Upper lobe of right lung (tissue), 1 donor: Measurements from ENCODE around the gene RHOT2. TPM values are rescaled to one million over a fixed set of nuclear protein-coding genes. Genes with fewer than 3 reads are reported as not detected.

Experiments used
- ATAC-seq: fragments of 200-7000 bp; cut with Tn5 transposase; one replicate; pipeline ENCODE4 v1.9.1; 2020; ENCODE audit warnings: mild to moderate bottlenecking, moderate library complexity
- DNase-seq: peaks from one replicate; pipeline ENCODE4 v3.0.0-alpha.2; 2020
- H3K27ac ChIP-seq: fragments of 200-600 bp; one replicate; pipeline ENCODE4 v1.8.0; 2022
- H3K27me3 ChIP-seq: fragments of 200-600 bp; one replicate; pipeline ENCODE4 v1.8.0; 2022; ENCODE audit warnings: mild to moderate bottlenecking
- H3K36me3 ChIP-seq: fragments of 200-600 bp; one replicate; pipeline ENCODE4 v1.8.0; 2022
- H3K4me1 ChIP-seq: fragments of 200-600 bp; one replicate; pipeline ENCODE4 v1.8.0; 2022
- H3K4me3 ChIP-seq: fragments of 200-600 bp; one replicate; pipeline ENCODE4 v1.8.0; 2022; ENCODE audit warnings: mild to moderate bottlenecking
- H3K9me3 ChIP-seq: fragments of 200-600 bp; one replicate; pipeline ENCODE4 v1.8.0; 2022
- intact Hi-C: fragments of 100-400 bp; cut with DNase I; formaldehyde crosslinking; loops from one replicate; pipeline ENCODE4 v1.11.0; 2022
- total RNA-seq: library from RNA; stranded (reverse); fragmentation: NEBNext Ultra II Directional; extraction: Animal tissue kit (Norgen Biotek cat#: 25700); gene quantifications from one replicate; pipeline ENCODE4 v1.2.1, GENCODE V29; 2021
- TF ChIP-seq, protein P1 (sequence below): fragments of 200-600 bp; IDR thresholded peaks from one replicate; pipeline ENCODE4 v1.8.0; 2022; ENCODE audit warnings: antibody characterized with exemption
- donor health status: DM: no; HTN: yes; CAD: no; lungs with severe emphysema.

The RHOT2 gene
- total RNA-seq, 1 donor from 2014 or later: 92.5 TPM

DNA sequence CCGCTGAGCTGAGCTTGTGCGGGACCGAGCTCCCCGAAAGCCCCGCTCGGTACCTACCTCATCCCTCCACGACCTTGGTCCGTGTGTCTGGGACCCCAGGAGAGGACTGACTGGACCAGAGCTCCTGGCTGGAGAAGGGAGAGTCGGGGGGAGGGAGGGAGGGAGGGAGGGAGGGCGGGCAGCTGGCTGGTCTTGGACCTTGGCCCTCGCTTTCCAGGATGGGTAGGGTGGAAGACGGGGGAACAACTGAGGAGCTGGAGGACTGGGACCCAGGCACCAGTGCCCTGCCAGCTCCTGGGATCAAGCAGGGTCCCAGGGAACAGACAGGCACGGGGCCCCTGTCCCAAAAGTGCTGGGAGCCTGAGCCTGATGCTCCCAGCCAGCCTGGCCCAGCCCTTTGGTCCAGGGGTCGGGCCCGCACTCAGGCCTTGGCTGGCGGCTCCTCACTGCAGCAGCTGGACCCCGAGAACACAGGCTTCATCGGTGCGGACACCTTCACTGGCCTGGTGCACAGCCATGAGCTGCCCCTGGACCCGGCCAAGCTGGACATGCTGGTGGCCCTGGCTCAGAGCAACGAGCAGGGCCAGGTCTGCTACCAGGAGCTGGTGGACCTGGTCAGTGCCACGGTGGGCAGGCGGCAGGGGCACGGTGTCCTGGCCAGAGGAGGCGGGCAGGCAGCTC lies 8.1 kb downstream of the RHOT2 start:
- no peak for DNase-seq
- peak overlapping the region; percentile 28 for H3K4me3 ChIP-seq
- TF ChIP-seq, protein P1, sequence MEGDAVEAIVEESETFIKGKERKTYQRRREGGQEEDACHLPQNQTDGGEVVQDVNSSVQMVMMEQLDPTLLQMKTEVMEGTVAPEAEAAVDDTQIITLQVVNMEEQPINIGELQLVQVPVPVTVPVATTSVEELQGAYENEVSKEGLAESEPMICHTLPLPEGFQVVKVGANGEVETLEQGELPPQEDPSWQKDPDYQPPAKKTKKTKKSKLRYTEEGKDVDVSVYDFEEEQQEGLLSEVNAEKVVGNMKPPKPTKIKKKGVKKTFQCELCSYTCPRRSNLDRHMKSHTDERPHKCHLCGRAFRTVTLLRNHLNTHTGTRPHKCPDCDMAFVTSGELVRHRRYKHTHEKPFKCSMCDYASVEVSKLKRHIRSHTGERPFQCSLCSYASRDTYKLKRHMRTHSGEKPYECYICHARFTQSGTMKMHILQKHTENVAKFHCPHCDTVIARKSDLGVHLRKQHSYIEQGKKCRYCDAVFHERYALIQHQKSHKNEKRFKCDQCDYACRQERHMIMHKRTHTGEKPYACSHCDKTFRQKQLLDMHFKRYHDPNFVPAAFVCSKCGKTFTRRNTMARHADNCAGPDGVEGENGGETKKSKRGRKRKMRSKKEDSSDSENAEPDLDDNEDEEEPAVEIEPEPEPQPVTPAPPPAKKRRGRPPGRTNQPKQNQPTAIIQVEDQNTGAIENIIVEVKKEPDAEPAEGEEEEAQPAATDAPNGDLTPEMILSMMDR: no peak
- H3K36me3 ChIP-seq: peaks cover 26% of the 10 kb centered on the region
- no peak for ATAC-seq
- intact Hi-C loops: no loop called here
- no peaks in the 10 kb centered on the region for H3K27me3 ChIP-seq
- no peaks in the 10 kb centered on the region for H3K9me3 ChIP-seq
- H3K27ac ChIP-seq: no peak overlapping the region
- peaks cover 13% of the 10 kb centered on the region for H3K4me1 ChIP-seq

DNA sequence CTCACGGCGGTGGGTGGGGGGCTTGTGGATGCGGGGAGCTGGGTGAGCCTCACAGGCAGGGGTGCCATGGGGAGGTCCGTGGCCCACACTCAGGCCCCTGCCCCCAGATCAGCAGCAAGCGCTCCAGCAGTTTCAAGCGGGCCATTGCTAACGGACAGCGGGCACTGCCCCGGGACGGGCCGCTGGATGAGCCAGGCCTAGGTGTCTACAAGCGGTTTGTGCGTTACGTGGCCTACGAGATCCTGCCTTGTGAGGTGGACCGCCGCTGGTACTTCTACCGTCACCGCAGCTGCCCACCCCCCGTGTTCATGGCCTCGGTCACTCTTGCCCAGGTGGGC lies 8.6 kb downstream of the RHOT2 start:
- Histone ChIP-seq H3K36me3 (peaks cover 22% of the 10 kb centered on the region), H3K27me3 (no peaks in the 10 kb centered on the region), H3K4me3 (no peak overlapping the region), H3K9me3 (no peaks in the 10 kb centered on the region), H3K27ac (no peak overlapping the region), H3K4me1 (peaks cover 18% of the 10 kb centered on the region)
- no peak for DNase-seq
- TF ChIP-seq, protein P1: no peak
- intact Hi-C loops: no loop called here
- no peak for ATAC-seq

DNA sequence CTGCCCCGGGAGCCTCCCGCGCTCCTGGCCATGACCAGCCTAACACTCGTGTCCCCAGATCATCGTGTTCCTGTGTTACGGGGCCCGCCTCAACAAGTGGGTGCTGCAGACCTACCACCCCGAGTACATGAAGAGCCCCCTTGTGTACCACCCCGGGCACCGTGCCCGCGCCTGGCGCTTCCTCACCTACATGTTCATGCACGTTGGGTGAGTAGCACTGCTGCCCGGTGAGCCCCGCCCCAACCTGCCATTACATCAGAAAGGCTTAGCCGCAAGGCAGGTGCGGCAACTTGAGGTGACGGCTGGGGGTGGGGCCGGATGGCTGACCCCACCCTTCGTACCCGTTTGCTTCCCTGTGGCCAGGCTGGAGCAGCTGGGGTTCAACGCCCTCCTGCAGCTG lies 9.0 kb downstream of the RHOT2 start:
- H3K9me3 ChIP-seq: no peaks in the 10 kb centered on the region
- H3K27ac ChIP-seq: no peak overlapping the region
- no peaks in the 10 kb centered on the region for H3K27me3 ChIP-seq
- DNase-seq (peak; percentile 87), ATAC-seq (no peak)
- H3K4me1 ChIP-seq: peaks cover 22% of the 10 kb centered on the region
- no peak overlapping the region for H3K4me3 ChIP-seq
- intact Hi-C loops: no loop called here
- TF ChIP-seq, protein P1: no peak
- H3K36me3 ChIP-seq: peaks cover 22% of the 10 kb centered on the region

DNA sequence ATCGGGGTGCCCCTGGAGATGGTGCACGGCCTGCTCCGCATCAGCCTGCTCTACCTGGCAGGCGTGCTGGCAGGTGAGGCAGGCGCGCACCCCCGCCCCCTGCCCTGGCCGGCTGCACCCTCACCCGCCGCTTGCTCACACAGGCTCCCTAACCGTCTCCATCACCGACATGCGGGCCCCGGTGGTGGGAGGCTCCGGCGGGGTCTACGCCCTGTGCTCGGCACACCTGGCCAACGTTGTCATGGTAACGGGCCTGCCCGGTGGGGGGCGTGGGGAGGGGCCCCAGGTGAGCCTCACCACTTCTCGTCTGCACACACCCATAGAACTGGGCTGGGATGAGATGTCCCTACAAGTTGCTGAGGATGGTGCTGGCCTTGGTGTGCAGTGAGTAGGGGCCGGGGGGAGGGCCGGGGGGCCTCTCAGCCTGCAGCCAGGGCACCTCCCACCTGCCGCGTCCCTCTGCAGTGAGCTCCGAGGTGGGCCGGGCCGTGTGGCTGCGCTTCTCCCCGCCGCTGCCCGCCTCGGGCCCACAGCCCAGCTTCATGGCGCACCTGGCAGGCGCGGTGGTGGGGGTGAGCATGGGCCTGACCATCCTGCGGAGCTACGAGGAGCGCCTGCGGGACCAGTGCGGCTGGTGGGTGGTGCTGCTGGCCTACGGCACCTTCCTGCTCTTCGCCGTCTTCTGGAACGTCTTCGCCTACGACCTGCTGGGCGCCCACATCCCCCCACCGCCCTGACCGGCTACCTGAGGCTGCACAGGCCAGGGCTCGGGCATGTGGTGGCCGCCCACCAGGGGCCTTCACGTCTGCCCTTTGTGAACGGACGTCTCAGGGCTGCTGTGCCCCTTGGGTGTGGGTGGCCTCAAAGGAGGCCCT lies 9.6 kb downstream of the RHOT2 start:
- intact Hi-C loops: no loop called here
- Histone ChIP-seq H3K4me1 (peaks cover 23% of the 10 kb centered on the region), H3K9me3 (no peaks in the 10 kb centered on the region), H3K36me3 (peaks cover 22% of the 10 kb centered on the region), H3K4me3 (no peak overlapping the region), H3K27ac (no peak overlapping the region), H3K27me3 (no peaks in the 10 kb centered on the region)
- no peak for ATAC-seq
- no peak for DNase-seq
- TF ChIP-seq, protein P1: no peak

DNA sequence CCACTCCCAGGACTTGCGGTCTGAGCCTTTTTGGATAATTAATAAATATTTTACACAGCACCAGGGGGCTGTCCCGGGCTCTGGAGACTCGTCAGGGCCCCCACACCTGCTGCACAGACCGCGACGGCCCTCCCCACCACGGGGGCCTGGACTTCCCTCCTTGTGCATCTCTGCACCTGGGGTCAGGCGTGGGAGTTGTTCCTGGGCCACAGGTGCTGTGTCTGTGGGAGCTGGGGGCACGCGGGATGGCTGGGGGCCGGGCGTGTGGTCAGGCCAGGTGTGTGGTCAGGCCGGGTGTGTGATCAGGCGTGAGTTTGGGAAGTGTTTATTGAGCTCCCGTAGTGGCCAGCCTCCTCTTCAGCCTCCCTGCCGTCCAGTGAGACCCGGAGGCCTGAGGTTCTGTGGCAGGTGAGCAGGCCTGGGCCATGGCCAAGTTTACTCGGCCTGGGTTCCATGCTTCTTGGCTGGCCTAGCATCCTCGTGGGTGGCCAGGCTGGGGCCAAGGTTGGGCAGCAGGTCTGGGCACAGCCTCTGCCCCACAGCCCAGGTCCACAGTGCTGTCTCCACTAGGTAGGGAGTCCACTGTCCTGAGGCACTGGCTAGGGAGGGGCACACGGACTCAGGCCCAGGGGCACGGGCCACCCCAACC lies 10.4 kb downstream of the RHOT2 start:
- Histone ChIP-seq H3K4me1 (peaks cover 27% of the 10 kb centered on the region), H3K36me3 (peaks cover 20% of the 10 kb centered on the region), H3K9me3 (no peaks in the 10 kb centered on the region), H3K27me3 (no peaks in the 10 kb centered on the region), H3K4me3 (no peak overlapping the region), H3K27ac (no peak overlapping the region)
- intact Hi-C loops: no loop called here
- DNase-seq (no peak), ATAC-seq (no peak)
- TF ChIP-seq, protein P1: no peak
